PC-3 (cell line): ENCODE measurements around the gene OSCAR. TPM values are rescaled to one million over a fixed set of nuclear protein-coding genes. Genes with fewer than 3 reads are reported as not detected.

Experiments used
- ATAC-seq: fragments of 200-7000 bp; cut with Tn5 transposase; 2 replicates; pipeline ENCODE4 v1.9.1; 2020; ENCODE audit warnings: mild to moderate bottlenecking, moderate library complexity
- BruUV-seq: library from RNA; stranded (reverse); fragments of 400-500 nt; replicated peaks from 2 replicates; lab custom pipeline; 2021; lab: Mats Ljungman, UMichigan
- CTCF ChIA-PET: fragments of 300-600 bp; sonication (Branson Sonifier 250); formaldehyde crosslinking; loops from one replicate; lab custom pipeline; 2022; ENCODE audit warnings: antibody characterized with exemption; lab: Charles Lee
- POLR2A ChIA-PET: fragments of 300-600 bp; sonication (Branson Sonifier 250); formaldehyde crosslinking; loops from one replicate; lab custom pipeline; 2022; ENCODE audit warnings: antibody characterized with exemption; ENCODE audit not compliant: unreplicated experiment; lab: Charles Lee
- DNase-seq: peaks from one replicate; pipeline ENCODE4 v3.0.0-alpha.2; 2015
- H2AFZ ChIP-seq: fragments of 300-600 bp; sonication (generic); 2 replicates; pipeline ENCODE4 v1.6.0; 2016; ENCODE audit warnings: antibody characterized with exemption, low read length
- H3F3A ChIP-seq: fragments of 300-600 bp; sonication (generic); one replicate; pipeline ENCODE4 v1.6.0; 2017; ENCODE audit warnings: antibody characterized with exemption, low read length, control low read depth, mild to moderate bottlenecking; ENCODE audit not compliant: unreplicated experiment
- H3K27ac ChIP-seq: fragments of 300-600 bp; sonication (generic); 2 replicates; pipeline ENCODE4 v1.5.1; 2016; ENCODE audit warnings: mild to moderate bottlenecking, low read length
- H3K27me3 ChIP-seq: fragments of 300-600 bp; sonication (generic); 2 replicates; pipeline ENCODE4 v1.6.1; 2016; ENCODE audit warnings: low read length, mixed read lengths
- H3K36me3 ChIP-seq: fragments of 300-600 bp; sonication (generic); 2 replicates; pipeline ENCODE4 v1.6.1; 2016; ENCODE audit warnings: low read depth, mixed run types, low read length, mixed read lengths
- H3K4me1 ChIP-seq: fragments of 300-600 bp; sonication (generic); 2 replicates; pipeline ENCODE4 v1.5.1; 2016; ENCODE audit warnings: low read length; ENCODE audit not compliant: insufficient read depth
- H3K4me2 ChIP-seq: fragments of 300-600 bp; sonication (generic); 2 replicates; pipeline ENCODE4 v1.6.0; 2016; ENCODE audit warnings: low read length
- H3K4me3 ChIP-seq: fragments of 300-600 bp; sonication (generic); 2 replicates; pipeline ENCODE4 v1.5.1; 2016; ENCODE audit warnings: mild to moderate bottlenecking, low read length, mixed read lengths
- H3K79me2 ChIP-seq: fragments of 300-600 bp; sonication (generic); 2 replicates; pipeline ENCODE4 v1.6.1; 2017; ENCODE audit warnings: low read length, mixed read lengths
- H3K9ac ChIP-seq: fragments of 300-600 bp; sonication (generic); 2 replicates; pipeline ENCODE4 v1.6.0; 2016; ENCODE audit warnings: mild to moderate bottlenecking, low read length
- H3K9me2 ChIP-seq: fragments of 300-600 bp; sonication (generic); replicated peaks from 2 replicates; pipeline ENCODE4 v1.6.1; 2016; ENCODE audit warnings: mixed run types, low read length, mixed read lengths
- H3K9me3 ChIP-seq: fragments of 300-600 bp; sonication (generic); 2 replicates; pipeline ENCODE4 v1.6.1; 2016; ENCODE audit warnings: low read length, mixed read lengths
- H4K20me1 ChIP-seq: fragments of 300-600 bp; sonication (generic); 2 replicates; pipeline ENCODE4 v1.6.1; 2016; ENCODE audit warnings: low read length, mixed read lengths
- CTCF ChIP-seq: fragments of 300-600 bp; sonication (generic); conservative IDR thresholded peaks from 2 replicates; pipeline ENCODE4 v1.5.1; 2017; ENCODE audit warnings: antibody characterized with exemption, low read depth, mild to moderate bottlenecking, low read length
- EZH2 ChIP-seq: fragments of 300-600 bp; sonication (generic); IDR thresholded peaks from one replicate; pipeline ENCODE4 v1.6.1; 2017; ENCODE audit warnings: antibody characterized with exemption, mild to moderate bottlenecking, low read length; ENCODE audit not compliant: unreplicated experiment
- EZH2phosphoT487 ChIP-seq: fragments of 300-600 bp; sonication (generic); IDR thresholded peaks from 2 replicates; pipeline ENCODE4 v1.6.1; 2018; ENCODE audit warnings: mild to moderate bottlenecking, antibody characterized with exemption, low read length, borderline replicate concordance
- intact Hi-C: fragments of 100-400 bp; cut with micrococcal nuclease; formaldehyde crosslinking; loops from 2 replicates; pipeline ENCODE4 v1.9.0; 2023
- total RNA-seq: library from RNA; depleted of rRNA; stranded (reverse); fragments of >200 nt; gene quantifications from 2 replicates; pipeline ENCODE4 v1.2.3, GENCODE V29; 2014

Gene OSCAR
- total RNA-seq, 1 experiment from 2014 or later, result not detected

- H3K27me3 ChIP-seq, result no peaks in the 10 kb centered on the region
- intact Hi-C loops, result loop anchor here (1.0 kb wide), 2 partner anchors 13 to 22 kb away; partner anchors contain the start of genes CNOT3 and NDUFA3
- peak within 1 kb of the TSS; percentile 19; the same call in 1 of the 2 replicates for H3K27ac ChIP-seq
- H3K4me3 ChIP-seq, result peak within 1 kb of the TSS; percentile 74
- H3K4me2 ChIP-seq, result peak within 1 kb of the TSS; percentile 95
- no peaks in the 10 kb centered on the region for H3K9me3 ChIP-seq
- TF ChIP-seq EZH2phosphoT487 (no peak), EZH2 (no peak), CTCF (no peak)
- H3F3A ChIP-seq, result no peaks in the 10 kb centered on the region
- peaks cover 10% of the 10 kb centered on the region for H3K4me1 ChIP-seq
- no peaks in the 10 kb centered on the region for H3K9me2 ChIP-seq
- TSS peak; percentile 78 for BruUV-seq
- POLR2A ChIA-PET, result interaction anchor here (2.1 kb wide), 1 partner anchor 22 kb away, joined by 25 read pairs; the partner anchor contains the start of gene CNOT3
- peak; percentile 99 for DNase-seq
- peaks cover 42% of the 10 kb centered on the region for H3K79me2 ChIP-seq
- H3K36me3 ChIP-seq, result peaks cover 18% of the 10 kb centered on the region; the same call in 1 of the 2 replicates
- no peaks in the 10 kb centered on the region for H4K20me1 ChIP-seq
- CTCF ChIA-PET, result interaction anchor here (0.6 kb wide), 1 partner anchor 85 kb away, joined by 3 read pairs; no protein-coding TSS in a partner anchor
- H2AFZ ChIP-seq, result peak within 1 kb of the TSS; percentile 67
- peak within 1 kb of the TSS; percentile 78 for H3K9ac ChIP-seq
- peak; percentile 92 for ATAC-seq
Observed at GRCh38 chr19:54115109-54116063, 14.8 kb upstream of the OSCAR start, which contains the start of the genes PRPF31 and TFPT. TSS of gene PRPF31 (plus strand) at chr19:54115754. CDS start at chr19:54118279, 2,525 bp downstream. TSS of gene TFPT (minus strand) at chr19:54115657. CDS start at chr19:54115269, 388 bp downstream.

- peak overlapping the region; percentile 74 for H3K4me3 ChIP-seq
- peaks cover 10% of the 10 kb centered on the region for H3K4me1 ChIP-seq
- DNase-seq (peak; percentile 64), ATAC-seq (peak; percentile 63)
- H3K27me3 ChIP-seq, result no peaks in the 10 kb centered on the region
- H3K79me2 ChIP-seq, result peaks cover 42% of the 10 kb centered on the region
- H3K27ac ChIP-seq, result no peak overlapping the region
- H2AFZ ChIP-seq, result peak overlapping the region; percentile 67
- H4K20me1 ChIP-seq, result no peaks in the 10 kb centered on the region
- intact Hi-C loops, result loop anchor here (1.0 kb wide), 2 partner anchors 12 to 23 kb away; partner anchors contain the start of genes CNOT3 and NDUFA3
- POLR2A ChIA-PET, result interaction anchor here (0.5 to 2.1 kb wide), 3 partner anchors 22 to 247 kb away, joined by 3 to 25 read pairs (median 8); partner anchors contain the start of genes CNOT3, MBOAT7 and MYADM
- BruUV-seq, result no TSS peak
- TF ChIP-seq EZH2phosphoT487, result no peak
- no peak for TF ChIP-seq EZH2
- TF ChIP-seq CTCF, result no peak
- H3K4me2 ChIP-seq, result peak overlapping the region; percentile 95
- no peaks in the 10 kb centered on the region for H3K9me2 ChIP-seq
- no peaks in the 10 kb centered on the region for H3K9me3 ChIP-seq
- CTCF ChIA-PET, result interaction anchor here (0.6 kb wide), 1 partner anchor 84 kb away, joined by 3 read pairs; no protein-coding TSS in a partner anchor
- no peaks in the 10 kb centered on the region for H3F3A ChIP-seq
- peaks cover 12% of the 10 kb centered on the region; the same call in 1 of the 2 replicates for H3K36me3 ChIP-seq
- peak overlapping the region; percentile 78 for H3K9ac ChIP-seq
Observed at GRCh38 chr19:54114340-54115108, 13.9 kb upstream of the OSCAR start.
